ENCODE measurements around the gene PCDHGA1. TPM values are rescaled to one million over a fixed set of nuclear protein-coding genes. Genes with fewer than 3 reads are reported as not detected.

The PCDHGA1 gene
- total and polyA plus RNA-seq, 2 experiments from 2014 or later, result 0.33 TPM; not detected in 1

- H3K9me2 ChIP-seq (replicated peaks; ENCODE audit: insufficient read depth), result no peaks in the 10 kb centered on the region
- H2AFZ ChIP-seq, result no peak overlapping the region
- no peak overlapping the region for H3K4me3 ChIP-seq
- no peaks in the 10 kb centered on the region for H3K27me3 ChIP-seq
- no peak for TF ChIP-seq EZH2phosphoT487 (IDR thresholded peaks at IDR 0.05; ENCODE audit: low read depth, severe bottlenecking, unreplicated experiment)
- TF ChIP-seq EZH2 (IDR thresholded peaks at IDR 0.05; ENCODE audit: borderline replicate concordance), result no peak
- no peak for TF ChIP-seq CTCF (IDR thresholded peaks at IDR 0.05; ENCODE audit: poor library complexity)
- WGBS (ENCODE audit: low lambda C conversion rate, missing lambda C conversion rate), result 54% methylated on average over 1 of the region's 1 CpG
- H3K27ac ChIP-seq, result no peak overlapping the region
- H4K20me1 ChIP-seq (ENCODE audit: insufficient read depth, poor library complexity, severe bottlenecking), result no peaks in the 10 kb centered on the region
- no peaks in the 10 kb centered on the region for H3K4me1 ChIP-seq (ENCODE audit: insufficient read depth)
- H3K4me2 ChIP-seq, result no peak overlapping the region
- no peak for DNase-seq (ENCODE audit: low spot score)
- no peaks in the 10 kb centered on the region for H3K36me3 ChIP-seq (replicated peaks; ENCODE audit: insufficient read depth, low read depth)
- H3K9me3 ChIP-seq (ENCODE audit: low read depth), result no peaks in the 10 kb centered on the region
- no peaks in the 10 kb centered on the region for H3K79me2 ChIP-seq
Observed at GRCh38 chr5:141342773-141343172, 12.5 kb downstream of the PCDHGA1 start.

- H3K9me3 ChIP-seq (ENCODE audit: low read depth), result no peaks in the 10 kb centered on the region
- no peaks in the 10 kb centered on the region for H3K4me1 ChIP-seq (ENCODE audit: insufficient read depth)
- H3K9me2 ChIP-seq (replicated peaks; ENCODE audit: insufficient read depth), result no peaks in the 10 kb centered on the region
- H3K4me2 ChIP-seq, result no peak within 1 kb of the TSS
- no peaks in the 10 kb centered on the region for H3K36me3 ChIP-seq (replicated peaks; ENCODE audit: insufficient read depth, low read depth)
- H3K79me2 ChIP-seq, result no peaks in the 10 kb centered on the region
- no peak within 1 kb of the TSS for H3K27ac ChIP-seq
- 79% methylated on average over 9 of the region's 9 CpGs for WGBS (ENCODE audit: low lambda C conversion rate, missing lambda C conversion rate)
- TF ChIP-seq EZH2 (IDR thresholded peaks at IDR 0.05; ENCODE audit: borderline replicate concordance), result no peak
- TF ChIP-seq EZH2phosphoT487 (IDR thresholded peaks at IDR 0.05; ENCODE audit: low read depth, severe bottlenecking, unreplicated experiment), result no peak
- no peak for TF ChIP-seq CTCF (IDR thresholded peaks at IDR 0.05; ENCODE audit: poor library complexity)
- DNase-seq (ENCODE audit: low spot score), result no peak
- H3K4me3 ChIP-seq, result no peak within 1 kb of the TSS
- no peak within 1 kb of the TSS for H2AFZ ChIP-seq
- H3K27me3 ChIP-seq, result no peaks in the 10 kb centered on the region
- H4K20me1 ChIP-seq (ENCODE audit: insufficient read depth, poor library complexity, severe bottlenecking), result no peaks in the 10 kb centered on the region
Observed at GRCh38 chr5:141343242-141343952, 13.1 kb downstream of the PCDHGA1 start, which contains the start of gene PCDHGA3. TSS of gene PCDHGA3 (plus strand) at chr5:141343829. CDS start at chr5:141344034, 205 bp downstream.

- DNase-seq (ENCODE audit: low spot score), result no peak
- no peak overlapping the region for H3K4me3 ChIP-seq
- H3K79me2 ChIP-seq, result no peaks in the 10 kb centered on the region
- H3K27me3 ChIP-seq, result no peaks in the 10 kb centered on the region
- WGBS (ENCODE audit: low lambda C conversion rate, missing lambda C conversion rate), result 96% methylated on average over 31 of the region's 31 CpGs
- H3K9me2 ChIP-seq (replicated peaks; ENCODE audit: insufficient read depth), result no peaks in the 10 kb centered on the region
- no peak overlapping the region for H2AFZ ChIP-seq
- H3K36me3 ChIP-seq (replicated peaks; ENCODE audit: insufficient read depth, low read depth), result no peaks in the 10 kb centered on the region
- no peak overlapping the region for H3K27ac ChIP-seq
- no peak overlapping the region for H3K4me2 ChIP-seq
- no peak for TF ChIP-seq CTCF (IDR thresholded peaks at IDR 0.05; ENCODE audit: poor library complexity)
- TF ChIP-seq EZH2 (IDR thresholded peaks at IDR 0.05; ENCODE audit: borderline replicate concordance), result no peak
- no peak for TF ChIP-seq EZH2phosphoT487 (IDR thresholded peaks at IDR 0.05; ENCODE audit: low read depth, severe bottlenecking, unreplicated experiment)
- no peaks in the 10 kb centered on the region for H4K20me1 ChIP-seq (ENCODE audit: insufficient read depth, poor library complexity, severe bottlenecking)
- H3K4me1 ChIP-seq (ENCODE audit: insufficient read depth), result no peaks in the 10 kb centered on the region
- no peaks in the 10 kb centered on the region for H3K9me3 ChIP-seq (ENCODE audit: low read depth)
Observed at GRCh38 chr5:141343953-141344463, 13.7 kb downstream of the PCDHGA1 start.

Measured in hepatocyte (in vitro differentiated cells).